Measurements from ENCODE around the gene ZRANB2.

Gene ZRANB2, protein sequence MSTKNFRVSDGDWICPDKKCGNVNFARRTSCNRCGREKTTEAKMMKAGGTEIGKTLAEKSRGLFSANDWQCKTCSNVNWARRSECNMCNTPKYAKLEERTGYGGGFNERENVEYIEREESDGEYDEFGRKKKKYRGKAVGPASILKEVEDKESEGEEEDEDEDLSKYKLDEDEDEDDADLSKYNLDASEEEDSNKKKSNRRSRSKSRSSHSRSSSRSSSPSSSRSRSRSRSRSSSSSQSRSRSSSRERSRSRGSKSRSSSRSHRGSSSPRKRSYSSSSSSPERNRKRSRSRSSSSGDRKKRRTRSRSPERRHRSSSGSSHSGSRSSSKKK

DNA sequence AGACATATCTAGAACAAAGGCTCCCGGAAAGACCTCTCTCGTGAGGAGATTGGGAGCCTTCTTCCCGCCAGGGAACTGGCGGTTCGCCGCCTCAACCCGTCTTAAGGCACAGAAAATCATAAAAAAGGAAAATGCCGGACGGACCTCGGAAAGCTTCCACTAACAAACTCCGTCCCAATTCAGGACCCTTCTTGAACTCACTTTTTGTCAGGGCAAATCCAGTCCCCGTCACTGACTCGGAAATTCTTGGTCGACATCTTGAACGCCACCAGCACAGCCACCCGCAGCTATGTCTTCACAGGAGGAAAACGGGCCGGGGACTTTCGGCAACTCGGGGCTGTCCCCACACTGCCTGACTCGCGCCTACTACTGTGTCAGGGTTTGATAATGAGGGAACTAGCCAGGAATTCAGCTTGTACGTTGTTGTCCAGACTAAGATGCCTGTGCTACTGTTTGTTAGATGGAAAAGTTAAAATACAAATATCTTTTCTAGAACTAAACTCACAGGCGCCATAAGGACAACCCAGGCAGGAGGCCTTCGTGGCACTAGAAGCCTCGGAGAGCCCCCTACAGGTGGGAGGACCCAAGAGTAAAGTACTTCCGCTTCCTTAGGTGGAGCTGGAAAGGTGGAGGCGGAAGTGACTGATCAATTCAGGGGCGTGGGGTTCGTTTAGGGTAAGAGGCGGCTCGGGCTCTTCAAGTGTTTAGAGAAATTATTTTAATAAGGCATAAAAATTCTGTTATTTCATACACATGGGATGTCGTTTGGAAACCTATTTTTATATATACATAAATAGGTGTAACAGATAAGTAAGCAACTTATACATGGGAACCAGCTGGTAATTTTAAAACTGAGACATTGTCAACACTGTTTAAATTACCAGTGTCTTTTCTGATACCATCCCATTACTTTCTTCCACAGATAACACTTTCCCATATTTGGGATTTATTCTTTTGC is at the start of gene ZRANB2:
ZRANB2 (minus strand) TSS at position 297 of the 958 bp plus-strand sequence; CDS start at position 257, 40 bp downstream.
- peak; percentile 90 for DNase-seq (ENCODE audit: low read depth, low spot score)

DNA sequence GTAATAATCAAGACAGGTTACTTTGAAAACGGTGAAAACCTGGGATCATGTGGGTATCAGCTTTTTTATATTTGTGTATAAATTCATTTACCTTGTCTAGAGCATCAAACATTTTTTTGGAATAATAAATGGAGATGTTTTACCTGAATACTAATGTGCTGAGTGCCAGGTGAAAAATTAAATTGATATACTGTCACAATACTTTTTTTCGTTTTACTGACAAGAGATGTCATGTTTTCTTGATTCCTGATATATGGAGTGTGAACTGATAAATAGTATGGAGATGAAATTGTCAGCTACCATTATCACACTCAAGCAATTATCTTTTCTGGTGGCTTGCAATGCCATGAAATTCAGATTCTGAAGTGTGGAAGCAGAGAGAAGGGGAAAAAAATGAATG is 47.2 kb upstream of the ZRANB2 start:
- no peak for DNase-seq (ENCODE audit: low read depth, low spot score)

DNA sequence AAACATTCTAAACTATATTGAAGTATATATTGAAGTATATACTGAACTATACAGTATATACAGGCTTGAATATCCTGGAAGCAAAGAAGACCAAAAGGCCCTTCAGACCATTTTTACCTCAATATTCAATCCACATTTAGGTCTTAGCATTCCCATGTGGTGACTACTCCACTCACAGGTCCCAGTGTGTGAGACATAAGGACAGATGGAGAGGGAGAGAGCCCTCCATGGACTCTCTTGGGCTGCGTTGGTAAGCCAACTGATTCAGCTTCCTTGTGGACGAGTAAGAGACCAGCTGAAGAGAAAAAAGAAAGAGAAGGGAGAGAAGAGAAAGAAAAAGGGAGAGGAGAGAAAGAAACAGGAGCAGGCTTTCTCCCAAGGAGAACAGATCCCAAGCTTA is 37.3 kb upstream of the ZRANB2 start:
- no peak for DNase-seq (ENCODE audit: low read depth, low spot score)

DNA sequence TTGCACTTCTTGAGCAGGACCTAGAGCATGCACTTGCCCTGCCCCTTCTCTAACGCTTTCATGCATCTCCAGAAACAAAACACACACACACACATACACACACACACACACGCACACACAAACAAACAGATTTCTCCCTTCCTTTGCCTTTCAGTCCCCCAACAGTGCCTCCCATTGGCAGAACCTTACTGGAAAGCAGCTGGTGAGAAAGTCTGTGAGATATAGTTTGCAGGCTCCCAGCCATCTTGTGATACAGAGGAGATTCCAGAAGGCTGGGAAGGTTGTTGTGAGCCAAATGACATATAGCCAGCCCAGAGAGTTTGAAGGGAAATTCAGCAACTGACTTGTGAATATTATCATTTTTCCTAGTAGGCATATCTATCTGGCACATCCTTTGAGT is 35.9 kb upstream of the ZRANB2 start:
- DNase-seq (ENCODE audit: low read depth, low spot score), result no peak

DNA sequence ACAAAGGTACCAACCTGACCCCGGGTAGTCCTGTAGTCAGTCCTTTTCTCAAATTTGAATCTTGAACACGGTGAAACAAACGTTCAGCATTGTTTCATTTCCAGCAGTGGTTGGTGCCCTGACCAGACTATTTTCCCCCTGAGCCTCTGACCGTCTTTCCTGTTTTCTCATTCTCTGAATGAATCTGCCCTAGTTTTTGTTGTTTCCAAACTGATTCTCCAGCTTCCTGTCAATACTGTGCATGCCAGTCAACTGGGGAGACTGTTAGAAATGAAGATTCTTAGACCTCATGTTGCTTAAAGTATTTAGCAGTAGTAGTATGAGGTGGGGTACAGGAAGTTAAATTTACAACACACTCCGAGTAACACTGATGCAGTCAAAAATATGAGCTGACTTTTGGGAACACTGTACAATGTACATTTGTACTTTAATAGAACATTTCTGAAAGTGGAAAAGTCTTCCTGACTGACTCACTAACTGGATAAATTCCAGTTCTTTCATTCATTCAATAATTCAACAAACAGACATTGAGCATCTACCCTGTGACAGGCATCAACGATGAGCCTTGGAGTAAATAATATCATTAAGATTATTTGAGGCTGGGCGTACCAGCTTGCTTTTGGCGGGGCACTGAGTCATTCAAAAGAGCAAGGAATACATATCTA is 26.0 kb upstream of the ZRANB2 start:
- DNase-seq (ENCODE audit: low read depth, low spot score), result no peak

DNA sequence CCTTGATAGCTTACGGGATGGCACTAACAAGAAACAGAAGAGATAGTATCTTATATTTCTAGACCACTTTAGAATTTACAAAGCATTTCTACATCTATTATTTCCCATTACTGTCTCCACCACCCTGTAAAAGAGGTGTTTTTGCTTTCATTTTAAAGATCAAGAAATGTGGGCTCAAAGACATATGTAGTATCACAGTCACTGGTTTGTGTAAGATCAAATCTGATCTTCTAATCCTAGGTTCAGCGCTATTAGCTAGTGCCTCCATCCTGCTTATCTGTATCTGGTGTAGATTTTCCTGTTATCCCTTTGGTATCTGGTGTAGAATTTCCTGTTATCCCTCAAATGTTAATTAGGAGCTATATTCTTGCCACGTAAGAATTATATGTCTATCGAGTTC is 23.6 kb upstream of the ZRANB2 start:
- no peak for DNase-seq (ENCODE audit: low read depth, low spot score)

DNA sequence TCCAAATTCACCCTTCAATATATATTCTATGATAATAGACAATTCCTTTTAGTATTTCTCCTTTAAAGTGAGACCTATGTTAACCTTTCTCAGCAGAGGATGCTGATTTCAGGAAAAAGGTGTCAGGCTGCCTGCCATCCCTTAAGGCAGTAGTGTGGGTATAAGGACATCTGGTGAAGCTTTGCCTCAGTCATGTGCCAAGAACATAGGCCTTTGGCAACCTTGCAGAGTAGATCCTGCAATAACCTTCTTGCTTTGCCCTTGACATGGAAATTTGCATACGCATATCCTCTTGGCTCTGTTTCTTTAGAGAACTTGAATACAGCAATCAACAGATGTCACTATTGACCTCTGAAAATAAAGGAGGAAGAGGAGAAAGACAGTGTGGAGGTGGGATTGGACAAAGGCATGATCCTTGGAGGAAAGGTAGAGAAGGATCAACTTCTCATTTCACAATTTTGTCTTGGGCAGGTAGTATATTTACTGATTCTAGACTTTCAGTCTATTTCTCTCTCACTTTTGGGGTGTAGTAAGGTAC is 21.1 kb upstream of the ZRANB2 start:
- DNase-seq (ENCODE audit: low read depth, low spot score), result no peak

DNA sequence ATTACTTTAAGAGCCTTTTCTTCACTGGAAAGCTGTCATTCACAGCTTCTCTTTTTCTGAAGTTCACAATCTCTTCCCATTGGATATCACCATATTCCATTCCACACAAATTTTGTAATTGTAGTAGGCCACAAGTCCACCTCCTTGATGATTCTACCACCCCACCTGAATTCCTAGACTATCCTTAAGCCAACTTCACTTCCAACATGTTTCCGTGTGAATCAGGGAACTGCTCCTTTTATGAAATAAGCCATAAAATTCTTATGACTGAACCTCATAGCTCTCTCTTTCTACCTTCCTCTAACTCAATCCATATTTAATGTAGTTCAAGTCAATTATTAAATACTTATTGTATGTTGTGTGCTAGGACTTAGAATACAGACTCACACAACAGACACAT is 16.6 kb upstream of the ZRANB2 start:
- DNase-seq (ENCODE audit: low read depth, low spot score), result no peak

DNA sequence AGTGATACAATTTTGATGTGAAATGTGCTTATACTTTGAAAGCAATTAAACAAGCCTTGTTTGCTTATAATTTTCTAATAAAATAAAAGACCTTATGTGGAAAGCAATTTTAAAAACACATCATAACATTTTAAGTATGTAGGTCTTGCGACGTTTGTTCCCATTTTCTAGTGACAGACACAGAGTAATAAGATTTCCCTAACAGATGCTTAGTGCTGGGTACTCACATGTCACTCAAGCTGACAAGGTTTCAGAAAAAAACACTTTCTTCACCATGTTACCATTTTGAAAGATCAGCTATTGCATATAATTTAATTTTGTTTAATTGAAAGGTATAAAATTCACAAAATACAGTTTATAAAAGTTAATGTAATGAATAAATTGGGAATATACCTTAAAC is 14.1 kb upstream of the ZRANB2 start:
- no peak for DNase-seq (ENCODE audit: low read depth, low spot score)

DNA sequence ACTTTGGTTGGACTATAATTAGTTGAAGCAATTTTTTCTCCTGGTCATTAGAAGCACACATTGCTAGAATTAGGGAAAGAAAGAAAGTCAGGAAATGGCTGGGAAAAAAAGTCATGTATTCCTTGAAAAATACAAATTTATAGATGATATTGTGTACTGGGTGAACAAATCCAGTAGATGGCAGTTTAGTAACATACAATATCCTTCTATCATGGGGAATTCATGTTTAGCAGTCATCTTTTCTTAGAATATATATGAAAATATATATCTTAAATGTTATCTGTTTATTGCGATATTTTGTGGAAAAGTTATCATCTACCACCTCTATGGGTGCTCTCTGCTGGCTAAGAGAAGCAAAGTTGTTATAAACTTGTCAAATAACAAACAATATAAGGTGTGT is 13.1 kb upstream of the ZRANB2 start:
- no peak for DNase-seq (ENCODE audit: low read depth, low spot score)

DNA sequence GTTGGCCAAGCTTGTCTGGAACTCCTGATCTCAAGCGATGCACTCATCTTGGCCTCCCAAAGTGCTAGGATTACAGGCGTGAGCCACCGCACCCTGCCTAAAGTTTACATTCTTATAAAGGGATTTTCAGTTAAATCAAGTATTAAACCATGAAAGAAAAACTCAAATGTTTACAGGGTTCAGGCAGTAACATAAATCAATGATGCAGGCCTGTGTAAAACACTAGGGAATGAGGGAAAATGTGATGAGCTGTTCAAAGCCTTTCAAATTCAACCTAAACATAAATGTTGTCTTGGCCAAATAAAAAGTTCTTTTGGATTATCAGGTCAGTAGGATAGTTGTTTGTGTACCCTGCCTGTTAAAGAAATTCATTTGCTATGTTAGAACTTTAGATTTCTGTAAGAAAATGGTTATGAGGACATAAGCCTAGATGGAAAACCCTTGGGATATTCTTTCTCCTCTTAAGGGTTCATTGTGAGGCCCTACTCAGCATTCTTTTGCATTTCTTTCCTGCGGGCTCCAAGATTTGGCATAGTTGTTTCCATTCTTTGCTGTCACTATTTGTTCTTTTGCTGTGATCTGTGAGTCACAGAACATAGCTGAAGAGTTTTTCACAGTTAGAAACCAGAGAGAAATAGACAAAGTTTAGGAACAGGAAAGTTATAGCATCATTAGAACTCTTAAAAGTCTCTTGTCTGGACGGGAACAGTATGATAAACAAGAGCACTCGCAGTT is 8.9 kb upstream of the ZRANB2 start:
- DNase-seq (ENCODE audit: low read depth, low spot score), result no peak

DNA sequence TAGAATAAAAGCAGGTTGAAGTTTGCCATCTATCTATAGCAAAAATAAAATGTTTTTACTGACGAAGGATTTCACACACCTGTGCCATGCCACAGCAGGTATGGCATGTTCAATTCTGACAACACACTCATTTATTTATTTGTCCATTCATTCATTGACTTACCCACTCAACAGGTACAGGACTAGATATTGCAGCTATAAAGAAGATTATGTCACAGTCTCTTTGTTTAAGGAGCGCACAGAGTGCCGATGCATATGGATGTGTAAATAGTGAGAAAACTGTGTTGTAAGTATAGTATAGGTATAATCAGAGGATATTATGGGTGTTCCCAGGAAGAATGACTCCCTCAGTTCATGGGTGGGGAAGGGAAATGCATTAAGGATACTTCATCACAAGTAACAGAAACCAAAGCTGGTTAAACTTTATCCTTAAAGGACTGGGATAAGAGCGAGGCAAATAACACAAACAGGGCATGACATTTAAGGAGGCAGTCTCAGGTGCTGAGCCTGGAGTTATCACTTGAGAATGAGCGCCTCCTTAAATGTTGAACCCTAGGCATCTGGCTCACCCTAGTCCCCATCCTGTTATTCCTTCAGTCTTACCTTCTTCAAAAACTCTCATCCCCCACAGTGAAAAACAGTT is 7.9 kb upstream of the ZRANB2 start:
- DNase-seq (ENCODE audit: low read depth, low spot score), result no peak

DNA sequence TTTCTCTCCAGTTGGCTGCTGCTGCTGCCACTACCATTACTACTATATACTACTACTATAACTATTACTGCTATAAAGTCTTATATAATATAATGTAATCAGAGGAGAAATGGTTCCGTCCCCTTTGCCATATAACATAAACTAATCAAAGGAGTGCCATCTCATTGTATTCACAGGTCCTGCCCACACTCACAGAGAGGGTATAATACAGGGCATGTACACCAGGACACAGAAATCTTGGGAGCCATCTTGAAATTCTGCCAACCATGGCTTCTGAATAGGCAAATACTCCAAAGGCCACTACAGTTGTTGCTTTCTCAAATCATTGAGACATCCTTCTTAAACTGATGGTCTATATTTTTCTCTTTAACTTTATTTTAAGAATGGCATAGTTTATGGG is 6.9 kb upstream of the ZRANB2 start:
- DNase-seq (ENCODE audit: low read depth, low spot score), result no peak

DNA sequence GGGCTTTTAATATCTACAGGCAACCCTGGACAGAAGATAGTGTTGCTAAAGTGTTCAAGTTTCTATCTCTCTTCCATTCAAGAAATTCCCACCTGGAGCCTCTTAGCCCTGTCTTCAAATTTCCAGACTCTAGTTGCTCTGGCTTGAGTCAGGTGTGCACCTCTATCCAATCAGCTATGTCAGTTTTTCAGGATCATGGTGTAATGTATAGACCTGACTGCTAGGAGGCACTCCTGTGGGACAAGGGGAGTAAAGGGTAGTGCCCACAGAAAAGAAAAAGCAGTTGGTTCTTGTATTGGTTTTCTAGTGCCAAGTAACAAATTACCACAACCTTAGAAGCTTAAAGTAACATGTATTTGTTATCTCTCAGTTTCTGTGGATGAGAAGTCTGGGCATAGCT is 6.2 kb upstream of the ZRANB2 start:
- no peak for DNase-seq (ENCODE audit: low read depth, low spot score)

DNA sequence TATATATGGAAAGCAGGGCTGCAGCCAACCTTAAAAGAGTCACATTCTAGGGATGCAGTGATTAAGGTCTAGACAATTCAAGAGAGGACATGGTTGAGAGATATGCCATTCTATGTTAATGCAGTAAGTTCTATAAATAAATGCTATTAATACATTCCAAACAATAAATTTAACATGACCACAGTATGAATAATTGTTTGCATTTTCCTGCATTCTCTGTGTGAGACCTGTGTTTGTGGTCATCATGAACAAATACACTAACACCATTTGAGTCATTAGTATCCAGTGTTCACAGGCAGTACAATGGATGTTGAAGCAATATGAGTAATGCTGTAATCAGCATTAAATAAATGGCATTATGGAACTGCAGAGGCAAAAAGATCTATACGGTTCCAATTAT is 5.5 kb upstream of the ZRANB2 start:
- no peak for DNase-seq (ENCODE audit: low read depth, low spot score)

DNA sequence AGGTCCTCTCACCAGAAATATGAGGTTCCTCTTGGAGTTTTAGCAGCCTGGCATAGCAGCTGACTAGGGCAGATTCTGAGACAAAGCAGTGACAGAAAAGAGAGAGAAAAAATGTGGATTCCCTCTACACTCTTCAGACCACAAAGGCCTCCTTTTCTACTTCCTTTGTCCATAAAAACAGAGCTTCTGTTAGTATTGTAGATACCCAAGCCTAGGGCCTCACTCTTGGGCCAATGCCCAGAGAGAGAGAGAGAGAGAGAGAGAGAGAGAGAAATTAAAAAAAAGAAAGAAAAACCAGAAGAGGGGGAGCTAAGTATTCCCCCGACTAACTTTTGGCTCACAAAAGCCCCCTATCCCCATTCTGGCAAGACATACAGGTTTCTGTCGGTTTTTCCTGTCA is 2.4 kb upstream of the ZRANB2 start:
- no peak for DNase-seq (ENCODE audit: low read depth, low spot score)

DNA sequence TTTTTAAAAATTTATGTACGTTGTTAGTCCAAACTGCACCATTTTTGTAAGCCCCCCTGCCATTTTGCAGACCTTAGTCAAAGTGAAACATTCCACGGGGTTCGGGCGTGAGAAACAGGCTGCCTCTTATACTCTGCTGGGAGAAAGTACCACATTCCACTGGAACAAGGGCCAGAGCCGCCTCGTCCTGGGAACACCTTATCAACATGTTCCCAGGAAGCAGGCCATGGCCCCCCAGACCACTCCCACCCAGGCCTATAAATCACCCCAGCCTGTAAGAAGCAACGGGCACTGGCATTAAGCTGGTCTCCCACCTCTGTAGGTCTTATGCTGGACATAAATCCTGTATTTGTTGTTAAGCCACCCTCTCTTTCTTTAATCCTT is 854 bp upstream of the ZRANB2 start:
- DNase-seq (ENCODE audit: low read depth, low spot score), result no peak

DNA sequence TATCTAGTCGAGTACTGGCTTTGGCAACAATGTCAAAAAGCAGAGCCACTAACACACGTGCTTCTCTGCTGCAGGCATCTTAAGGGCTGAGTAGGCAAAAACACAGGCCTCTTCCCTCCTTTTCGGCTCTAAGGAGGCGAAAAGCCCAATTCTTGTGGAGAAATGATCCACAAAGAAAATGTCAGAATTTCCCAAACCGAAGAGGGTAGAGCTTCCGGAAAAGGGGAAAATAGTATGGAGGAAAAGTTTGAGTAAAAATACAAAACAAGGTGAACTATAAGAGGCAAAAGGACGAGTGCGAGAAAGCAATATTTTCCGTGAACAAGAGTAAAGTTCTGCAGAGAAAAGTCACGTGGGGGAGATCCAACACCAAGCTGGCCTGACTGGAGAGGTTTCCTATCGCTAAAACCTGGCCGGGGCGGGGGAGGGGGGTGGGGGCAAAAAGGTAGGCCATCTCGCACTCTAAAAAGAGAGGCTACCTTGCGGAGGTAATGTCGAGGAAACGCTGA is 551 bp downstream of the ZRANB2 start:
- no peak for DNase-seq (ENCODE audit: low read depth, low spot score)

DNA sequence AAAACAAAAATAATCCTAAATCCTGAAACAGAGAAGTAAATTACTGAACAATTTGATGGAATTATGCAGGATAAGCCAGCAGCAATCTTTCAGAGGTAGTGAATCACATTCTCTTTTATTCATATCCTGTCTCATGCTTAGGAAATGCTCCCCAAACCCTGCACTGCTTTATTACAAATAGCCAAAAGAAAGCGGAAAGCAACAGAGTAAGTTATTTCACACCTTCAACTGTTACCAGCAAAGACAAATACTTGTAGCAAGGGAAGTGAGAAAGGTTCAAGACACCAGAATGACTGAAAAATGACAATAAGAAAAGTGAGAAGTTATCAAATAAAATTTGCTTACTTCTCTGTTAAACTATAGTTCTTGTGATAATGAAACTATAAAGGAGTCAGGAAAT is 6.2 kb downstream of the ZRANB2 start:
- no peak for DNase-seq (ENCODE audit: low read depth, low spot score)

DNA sequence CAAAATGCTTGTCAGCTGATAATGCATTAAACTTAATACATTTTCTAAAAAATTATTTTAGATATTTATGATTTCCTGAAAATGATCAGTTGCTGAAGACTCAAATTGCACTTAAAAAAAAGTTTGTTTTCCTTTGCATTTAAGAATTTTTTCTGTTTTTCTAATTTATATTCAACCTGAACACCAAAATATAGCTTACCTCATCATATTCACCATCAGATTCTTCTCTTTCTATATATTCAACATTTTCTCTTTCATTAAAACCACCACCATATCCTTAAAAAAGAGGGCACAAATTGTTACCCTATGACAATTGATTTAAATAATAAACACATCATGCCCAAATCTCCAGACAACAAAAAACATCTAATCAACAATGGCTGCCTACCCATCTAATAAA is 8.6 kb downstream of the ZRANB2 start:
- DNase-seq (ENCODE audit: low read depth, low spot score), result no peak

DNA sequence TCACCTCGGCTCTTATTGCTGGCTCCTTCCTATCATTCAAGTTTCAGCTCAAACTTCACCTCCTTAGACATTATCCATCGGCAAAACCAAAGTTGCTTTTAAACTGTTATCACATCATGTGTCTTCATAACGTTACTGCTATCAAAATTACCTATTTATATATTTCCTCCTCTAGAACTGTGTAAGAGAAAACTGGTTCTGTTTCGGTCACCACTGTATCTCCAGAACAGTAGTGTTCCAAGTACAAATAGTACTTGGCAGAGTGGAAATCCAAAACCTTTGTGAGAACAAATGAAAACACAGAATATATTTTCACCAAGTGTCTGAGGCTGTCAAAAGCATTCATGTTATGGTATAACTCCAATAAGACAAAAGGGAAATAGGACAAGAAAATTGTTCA is 9.1 kb downstream of the ZRANB2 start:
- DNase-seq (ENCODE audit: low read depth, low spot score), result no peak

Measured in smooth muscle cell of the brain vasculature (primary cell).